Jurkat, Clone E6-1 (cell line): ENCODE data around the gene TOMT.
"Not testable (repeated sequence)": the region's sequence is repeated elsewhere in the genome, so short reads cannot be mapped to it uniquely, and the experiment has no call there.

Experiments
- DNase-seq: peaks from one replicate; pipeline ENCODE4 v3.0.0-alpha.2; 2011; ENCODE audit warnings: low read depth, low spot score
- H3K4me3 ChIP-seq: 2 replicates; pipeline ENCODE4 v1.5.1; 2011; ENCODE audit warnings: mild to moderate bottlenecking, low read length, control low read depth, moderate library complexity

The TOMT gene

DNA sequence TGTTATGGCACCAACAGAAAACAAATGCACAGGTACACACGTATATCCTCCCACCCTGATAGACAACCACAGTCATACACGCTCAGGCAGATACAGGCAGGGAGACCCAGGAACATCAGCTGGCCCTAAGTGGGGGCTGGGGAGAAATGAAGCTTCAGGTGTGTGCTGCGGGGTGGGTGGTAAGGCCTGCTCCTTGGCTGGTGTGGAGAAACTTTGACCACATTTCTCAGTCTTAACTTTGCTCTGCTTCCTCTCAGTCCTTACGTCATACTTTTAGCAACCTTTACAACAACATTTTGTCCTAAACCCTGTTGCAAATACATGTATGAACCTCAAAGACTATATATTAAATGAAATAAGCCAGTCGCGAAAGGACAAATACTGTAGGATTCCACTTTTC lies 13.5 kb downstream of the TOMT start:
- DNase-seq: no peak
- H3K4me3 ChIP-seq: no peak overlapping the region

DNA sequence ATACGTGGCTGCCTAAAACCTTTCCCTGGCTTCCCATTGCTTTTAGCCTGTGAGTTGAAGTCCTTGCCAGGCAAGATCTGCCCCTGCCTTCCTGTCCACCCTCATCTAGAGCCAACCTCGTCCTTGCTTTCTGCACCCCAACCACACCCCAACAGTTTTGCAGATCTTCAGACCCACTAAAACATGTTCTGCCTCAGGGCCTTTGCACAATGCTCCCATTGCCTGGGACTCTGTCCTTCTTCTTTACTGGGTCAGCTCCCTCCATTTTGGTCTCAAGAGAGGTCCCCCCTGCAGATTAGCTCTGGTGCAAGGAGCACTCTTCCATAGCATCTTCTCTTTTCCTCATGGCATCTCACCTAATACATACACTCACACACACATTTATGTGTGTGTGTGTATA lies 15.2 kb downstream of the TOMT start:
- H3K4me3 ChIP-seq: no peak overlapping the region
- DNase-seq: no peak

DNA sequence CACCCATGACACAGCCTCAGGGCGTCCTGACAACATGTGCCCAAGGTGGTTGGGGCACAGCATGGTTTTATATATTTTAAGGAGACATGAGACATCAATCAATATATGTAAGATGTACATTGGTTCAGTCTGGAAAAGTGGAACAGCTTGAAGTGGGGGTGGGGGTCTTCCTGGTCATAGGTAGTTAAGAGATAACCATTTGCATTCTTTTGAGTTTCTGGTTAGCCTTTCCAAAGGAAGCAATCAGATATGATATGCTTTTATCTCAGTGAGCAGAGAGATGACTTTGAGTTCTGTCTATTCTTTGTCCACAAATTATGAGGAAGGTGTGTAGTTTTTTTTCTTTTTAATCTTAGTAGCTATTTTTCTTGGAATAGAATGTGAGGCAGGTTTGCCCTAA lies 16.9 kb downstream of the TOMT start:
- no peak overlapping the region for H3K4me3 ChIP-seq
- no peak for DNase-seq

DNA sequence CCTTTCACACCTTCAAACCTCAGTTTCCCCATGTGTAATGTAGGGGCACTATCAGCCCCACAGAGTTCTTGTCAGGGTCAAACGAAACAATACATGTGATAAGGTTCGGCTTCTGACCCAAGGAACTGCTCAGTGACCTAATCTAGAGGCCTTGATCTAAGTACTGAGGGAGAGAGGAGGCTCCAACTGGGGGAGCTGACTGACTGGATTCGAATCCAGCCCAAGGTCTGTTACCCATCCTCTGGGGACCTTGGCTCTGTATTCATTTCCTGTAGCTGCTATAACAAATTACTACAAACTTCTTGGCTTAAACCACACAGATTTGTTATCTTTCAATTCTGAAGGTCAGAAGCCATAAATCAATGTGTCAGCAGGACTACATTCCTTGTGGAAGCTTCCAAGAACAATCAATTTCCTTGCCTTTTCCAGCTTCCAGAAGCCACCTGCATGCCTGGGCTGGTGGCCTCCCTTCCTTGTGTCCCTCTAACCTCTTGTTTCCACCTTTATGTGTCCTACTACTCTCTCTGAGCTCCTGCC lies 17.5 kb downstream of the TOMT start:
- DNase-seq: no peak

DNA sequence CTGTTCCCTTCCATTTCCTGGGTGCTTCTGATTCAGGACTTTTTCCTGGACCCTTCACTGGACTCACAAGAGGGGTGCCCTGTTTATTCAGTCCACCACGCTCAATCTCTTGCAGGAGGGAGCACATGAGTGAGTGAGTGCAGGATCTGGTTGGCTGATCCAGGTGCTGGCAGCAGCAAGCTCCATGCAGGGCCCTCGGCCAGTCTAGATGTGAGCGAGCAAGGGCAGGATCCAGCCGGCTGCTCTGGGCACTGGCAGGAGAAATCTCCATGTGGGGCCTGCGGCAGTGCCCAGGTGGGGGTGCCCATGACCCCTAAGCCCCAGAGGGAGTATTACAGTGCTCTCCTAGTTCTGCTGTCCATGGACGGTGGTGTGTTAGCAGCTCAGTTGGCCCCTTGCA lies 18.3 kb downstream of the TOMT start:
- H3K4me3 ChIP-seq: no peak overlapping the region
- no peak for DNase-seq

More for the DNA sequence above, 17.5 kb downstream of the TOMT start:
- no peak overlapping the region for H3K4me3 ChIP-seq

DNA sequence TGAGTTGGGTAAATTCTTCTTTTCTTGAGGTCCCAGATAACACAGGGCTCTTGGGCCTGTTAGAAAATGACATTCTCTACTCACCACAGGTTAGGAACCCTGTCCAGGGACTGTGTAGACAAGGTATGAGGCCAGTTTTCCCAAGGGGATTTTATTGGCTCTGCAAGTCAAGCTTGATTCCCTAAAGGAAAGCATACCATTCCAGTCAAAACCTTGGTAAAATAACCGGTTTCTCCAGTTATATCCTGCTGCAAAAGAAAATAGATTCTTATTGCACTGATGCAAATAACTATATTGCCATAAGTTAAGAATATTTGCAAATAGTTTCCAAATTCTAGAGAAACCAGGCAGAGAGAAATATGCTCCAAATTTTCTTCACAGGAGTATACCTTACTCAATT lies 20.2 kb downstream of the TOMT start:
- no peak for DNase-seq

DNA sequence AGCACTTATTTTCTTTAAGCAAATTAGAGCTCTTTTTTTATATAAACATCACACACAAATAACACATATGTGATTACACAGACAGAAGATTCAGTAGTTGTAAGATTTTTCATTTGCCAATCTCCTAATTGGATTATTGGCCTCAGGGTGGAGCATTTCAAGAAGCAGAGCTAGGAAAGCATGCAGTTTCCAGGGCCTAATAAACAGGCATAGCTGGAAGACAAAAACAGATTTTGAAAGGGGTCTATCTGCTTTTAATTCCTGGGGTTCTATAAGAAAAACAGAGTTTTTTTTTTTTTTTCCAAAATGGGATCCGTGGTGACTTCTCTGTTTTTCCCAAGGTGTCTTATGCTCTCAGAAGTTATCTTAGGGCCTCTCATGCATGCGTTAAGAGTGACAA lies 22.2 kb downstream of the TOMT start:
- no peak for DNase-seq
- H3K4me3 ChIP-seq: no peak overlapping the region

More for the DNA sequence above, 20.2 kb downstream of the TOMT start:
- H3K4me3 ChIP-seq: no peak overlapping the region

DNA sequence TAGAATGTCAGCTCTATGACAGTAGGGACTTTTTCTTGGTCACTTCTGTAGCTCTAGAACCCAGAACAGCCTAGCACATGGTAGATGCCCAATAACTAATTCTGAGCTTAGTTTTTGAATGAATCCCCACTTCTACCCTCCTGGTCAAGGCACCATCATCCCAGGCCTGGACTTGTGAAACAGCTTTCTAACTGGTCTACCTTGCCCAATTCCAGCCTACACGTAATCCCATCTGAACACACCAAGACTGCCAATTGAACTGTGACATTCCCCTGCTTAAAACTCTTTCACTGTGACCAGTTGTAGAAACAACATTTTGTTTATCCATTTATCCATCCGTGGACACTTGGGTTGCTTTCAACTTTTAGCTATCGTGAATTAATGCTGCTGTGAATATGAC lies 23.7 kb downstream of the TOMT start:
- no peak overlapping the region for H3K4me3 ChIP-seq
- DNase-seq: no peak

DNA sequence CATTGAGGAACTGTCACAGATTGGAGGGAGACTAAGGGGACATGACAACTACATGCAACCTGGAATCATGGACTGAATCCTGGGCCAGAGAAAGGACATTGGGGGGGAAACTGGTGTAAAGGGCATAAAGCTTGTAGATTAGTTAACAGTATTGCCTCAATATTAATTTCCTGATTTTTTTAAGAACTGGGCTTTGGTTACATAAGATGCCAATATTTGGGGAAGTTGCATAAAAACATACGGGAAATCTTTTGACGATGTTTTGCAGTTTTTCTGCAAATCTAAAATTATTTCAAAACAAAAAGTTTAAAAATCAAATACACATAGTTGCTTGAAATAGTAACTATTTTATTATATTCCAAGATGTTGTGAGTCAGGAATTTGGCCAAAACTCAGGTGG lies 26.9 kb downstream of the TOMT start:
- DNase-seq: no peak
- no peak overlapping the region for H3K4me3 ChIP-seq

DNA sequence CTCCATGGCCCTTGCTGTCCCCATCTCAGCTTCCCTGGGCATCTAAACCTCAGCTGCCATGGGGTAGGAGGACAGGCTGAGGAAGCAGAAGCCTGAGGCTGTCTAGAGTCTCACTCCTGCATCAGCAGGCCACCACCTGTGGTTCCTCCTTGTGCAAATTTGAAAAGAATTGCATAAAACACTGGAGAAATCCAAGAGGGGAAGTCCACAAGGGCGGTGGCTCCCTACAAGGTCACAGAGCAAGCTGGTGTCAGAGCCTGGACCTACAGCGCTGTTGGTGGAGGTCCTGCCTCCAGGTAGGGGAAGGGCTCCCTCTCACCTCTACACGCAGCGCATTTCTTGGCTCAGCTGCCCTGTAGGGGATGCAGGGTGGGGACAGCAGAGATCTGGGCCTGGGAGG lies 29.7 kb downstream of the TOMT start, which contains the start of gene FOLR3:
Gene FOLR3 (plus strand): TSS at position 253 of the 400 bp plus-strand sequence. CDS start 228 bp downstream, outside the sequence.
- not testable (repeated sequence) for DNase-seq, H3K4me3 ChIP-seq

DNA sequence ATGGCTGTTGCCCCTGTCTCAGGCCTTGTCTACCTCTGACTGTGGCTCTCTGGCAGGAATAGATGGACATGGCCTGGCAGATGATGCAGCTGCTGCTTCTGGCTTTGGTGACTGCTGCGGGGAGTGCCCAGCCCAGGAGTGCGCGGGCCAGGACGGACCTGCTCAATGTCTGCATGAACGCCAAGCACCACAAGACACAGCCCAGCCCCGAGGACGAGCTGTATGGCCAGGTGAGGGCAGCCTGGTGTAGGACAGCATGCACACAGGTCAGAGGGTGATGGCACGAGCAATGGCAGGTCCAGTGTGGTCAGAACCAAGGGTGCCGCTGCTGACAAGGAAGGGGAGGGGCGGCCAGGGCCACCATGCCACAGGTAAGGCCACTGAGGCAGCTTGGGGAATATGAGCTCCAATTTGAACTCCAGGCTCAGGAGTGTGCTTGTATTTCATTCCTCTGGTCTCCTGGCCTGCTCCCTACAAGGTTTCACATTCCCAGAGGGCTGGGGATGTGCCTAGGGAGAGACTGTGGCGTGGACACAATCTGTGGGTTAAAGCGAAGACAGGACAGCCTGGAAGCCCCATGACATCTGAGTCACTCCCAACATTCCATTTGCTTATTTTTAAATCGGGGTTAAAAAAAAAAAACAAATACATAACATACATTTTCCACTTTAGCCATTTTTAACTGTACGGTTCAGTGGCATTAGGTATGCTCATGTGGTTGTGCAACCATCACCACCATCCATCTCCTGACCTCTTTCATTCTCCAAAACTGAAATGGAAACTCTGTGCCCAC lies 30.4 kb downstream of the TOMT start:
- no peak for DNase-seq
- H3K4me3 ChIP-seq: no peak overlapping the region

DNA sequence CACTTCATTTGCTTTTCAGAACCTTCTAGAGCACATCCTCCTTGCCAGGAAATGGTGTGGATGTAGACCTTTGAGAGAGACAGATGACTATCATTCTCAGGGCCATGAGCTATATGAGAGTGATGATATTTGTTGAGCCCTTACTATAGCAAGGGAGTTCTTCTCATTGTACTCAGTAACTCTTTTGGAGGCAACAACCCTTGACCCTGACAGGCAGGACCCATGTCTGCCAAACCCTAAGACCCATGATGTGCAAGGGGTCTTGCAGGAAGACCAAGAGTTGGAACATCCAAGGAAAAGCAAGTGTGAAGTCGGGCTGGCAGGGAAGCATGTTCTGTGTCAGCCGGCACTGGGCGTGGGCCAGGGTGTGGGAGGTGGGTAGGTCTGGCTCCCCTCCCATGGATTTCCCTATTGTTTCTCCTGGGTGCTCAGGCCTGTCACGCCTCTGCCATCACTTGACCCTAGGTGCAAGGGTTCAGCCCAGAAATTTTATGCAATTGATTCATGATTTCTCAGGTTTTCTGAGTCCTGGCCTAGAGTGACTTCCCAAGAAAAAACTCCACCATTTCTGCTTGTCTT lies 31.0 kb downstream of the TOMT start:
- DNase-seq: no peak
- H3K4me3 ChIP-seq: no peak overlapping the region

DNA sequence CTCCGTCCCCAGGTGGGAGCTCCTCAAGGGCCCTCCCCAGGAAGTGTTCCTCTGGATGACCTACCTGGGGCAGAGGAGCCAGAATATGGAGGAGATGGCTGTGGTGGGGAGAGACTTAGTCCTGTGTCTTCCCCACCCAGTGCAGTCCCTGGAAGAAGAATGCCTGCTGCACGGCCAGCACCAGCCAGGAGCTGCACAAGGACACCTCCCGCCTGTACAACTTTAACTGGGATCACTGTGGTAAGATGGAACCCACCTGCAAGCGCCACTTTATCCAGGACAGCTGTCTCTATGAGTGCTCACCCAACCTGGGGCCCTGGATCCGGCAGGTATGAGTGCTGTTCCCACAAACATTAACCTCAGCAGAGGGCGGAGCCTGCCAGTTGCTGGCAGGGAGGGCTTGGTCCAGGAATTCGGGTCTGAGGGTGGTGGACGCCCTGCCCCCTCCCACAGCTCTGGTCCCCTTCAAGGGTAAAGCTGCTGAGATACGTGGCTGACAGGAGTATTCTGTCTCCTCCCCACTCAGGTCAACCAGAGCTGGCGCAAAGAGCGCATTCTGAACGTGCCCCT lies 33.2 kb downstream of the TOMT start:
- H3K4me3 ChIP-seq: no peak overlapping the region
- DNase-seq: no peak

DNA sequence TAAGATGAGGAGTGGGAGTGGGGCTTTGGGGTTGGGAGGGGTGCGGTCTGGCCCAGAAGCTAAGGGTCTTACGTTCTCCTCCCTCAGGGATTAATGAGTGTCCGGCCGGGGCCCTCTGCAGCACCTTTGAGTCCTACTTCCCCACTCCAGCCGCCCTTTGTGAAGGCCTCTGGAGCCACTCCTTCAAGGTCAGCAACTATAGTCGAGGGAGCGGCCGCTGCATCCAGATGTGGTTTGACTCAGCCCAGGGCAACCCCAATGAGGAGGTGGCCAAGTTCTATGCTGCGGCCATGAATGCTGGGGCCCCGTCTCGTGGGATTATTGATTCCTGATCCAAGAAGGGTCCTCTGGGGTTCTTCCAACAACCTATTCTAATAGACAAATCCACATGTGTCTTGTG lies 33.8 kb downstream of the TOMT start:
- no peak for DNase-seq

DNA sequence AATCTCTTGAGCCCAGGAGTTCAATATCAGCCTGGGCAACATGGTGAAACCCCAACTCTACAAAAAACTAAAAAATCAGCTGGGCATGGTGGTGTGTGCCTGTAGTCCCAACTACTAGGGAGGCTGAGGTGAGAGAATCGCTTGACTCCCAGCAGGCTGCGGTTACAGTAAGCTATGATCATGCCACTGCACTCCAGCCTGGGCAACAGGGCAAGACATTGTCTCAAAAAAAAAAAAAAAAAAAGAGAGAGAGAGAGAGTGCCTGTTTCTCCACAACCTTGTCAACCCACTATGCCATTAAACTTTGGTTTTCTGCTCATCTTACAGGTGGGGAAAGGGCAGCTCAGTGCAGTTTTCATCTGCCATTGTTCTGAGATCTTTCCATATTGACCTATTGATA lies 34.9 kb downstream of the TOMT start:
- H3K4me3 ChIP-seq: no peak overlapping the region
- DNase-seq: no peak

More for the DNA sequence above, 33.8 kb downstream of the TOMT start:
- H3K4me3 ChIP-seq: no peak overlapping the region

DNA sequence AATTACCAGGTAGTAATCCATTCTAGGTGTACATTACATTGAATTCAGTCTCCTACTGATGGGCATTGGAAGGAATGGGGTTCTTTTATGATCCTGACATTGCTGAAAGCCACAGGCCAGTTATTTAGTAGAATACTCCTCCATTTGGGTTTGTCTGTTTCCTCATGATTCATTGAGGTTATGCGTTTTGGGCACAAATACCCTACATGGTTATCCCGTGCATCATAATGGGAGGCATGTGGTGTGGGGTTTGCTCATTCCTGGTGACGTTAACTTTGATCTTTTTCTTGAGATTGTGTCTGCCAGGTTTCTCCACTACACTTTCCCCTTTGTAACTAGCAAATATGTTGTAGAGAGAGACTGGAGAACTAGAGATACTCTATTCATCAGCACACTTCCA lies 35.3 kb downstream of the TOMT start:
- H3K4me3 ChIP-seq: no peak overlapping the region
- DNase-seq: no peak

DNA sequence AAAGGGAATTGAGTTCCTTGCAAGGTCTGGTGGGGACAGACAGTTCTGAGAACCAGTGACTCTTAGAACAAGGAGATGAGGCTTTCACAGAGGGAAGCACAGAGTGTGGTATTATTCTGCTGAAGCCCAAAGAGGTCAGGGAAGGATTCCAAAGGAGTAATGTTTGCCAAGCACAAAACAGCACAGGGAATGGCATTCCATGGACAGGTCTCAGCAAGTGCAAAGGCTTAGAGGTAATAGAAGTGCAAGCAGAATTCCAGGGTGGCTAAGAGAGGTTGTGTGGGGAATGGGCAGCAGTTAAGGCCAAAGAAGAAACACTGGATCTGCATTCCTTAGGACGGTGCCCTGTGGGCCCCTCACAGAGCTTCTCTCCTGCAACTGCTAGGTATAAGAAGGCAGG lies 36.4 kb downstream of the TOMT start:
- not testable (repeated sequence) for DNase-seq, H3K4me3 ChIP-seq

DNA sequence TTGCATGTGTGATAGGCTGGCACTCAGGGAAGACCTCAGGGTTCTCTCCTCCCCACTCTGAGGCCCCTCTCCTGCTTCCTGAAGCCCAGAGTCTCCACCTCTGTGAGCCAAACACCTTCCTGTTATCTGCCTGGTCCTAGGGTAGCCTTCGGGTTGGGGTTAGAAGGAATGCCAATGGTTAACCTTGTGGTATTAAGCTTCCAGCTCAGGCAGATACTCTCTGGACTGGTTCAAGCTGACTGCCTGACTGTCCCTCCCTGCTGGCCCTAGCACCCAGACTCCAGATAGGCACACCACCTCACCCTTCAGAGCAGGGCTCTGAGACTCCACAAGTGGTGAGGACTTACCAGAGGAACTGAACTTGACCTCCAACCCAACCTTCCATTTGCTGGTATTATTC lies 36.8 kb downstream of the TOMT start:
- not testable (repeated sequence) for H3K4me3 ChIP-seq, DNase-seq

DNA sequence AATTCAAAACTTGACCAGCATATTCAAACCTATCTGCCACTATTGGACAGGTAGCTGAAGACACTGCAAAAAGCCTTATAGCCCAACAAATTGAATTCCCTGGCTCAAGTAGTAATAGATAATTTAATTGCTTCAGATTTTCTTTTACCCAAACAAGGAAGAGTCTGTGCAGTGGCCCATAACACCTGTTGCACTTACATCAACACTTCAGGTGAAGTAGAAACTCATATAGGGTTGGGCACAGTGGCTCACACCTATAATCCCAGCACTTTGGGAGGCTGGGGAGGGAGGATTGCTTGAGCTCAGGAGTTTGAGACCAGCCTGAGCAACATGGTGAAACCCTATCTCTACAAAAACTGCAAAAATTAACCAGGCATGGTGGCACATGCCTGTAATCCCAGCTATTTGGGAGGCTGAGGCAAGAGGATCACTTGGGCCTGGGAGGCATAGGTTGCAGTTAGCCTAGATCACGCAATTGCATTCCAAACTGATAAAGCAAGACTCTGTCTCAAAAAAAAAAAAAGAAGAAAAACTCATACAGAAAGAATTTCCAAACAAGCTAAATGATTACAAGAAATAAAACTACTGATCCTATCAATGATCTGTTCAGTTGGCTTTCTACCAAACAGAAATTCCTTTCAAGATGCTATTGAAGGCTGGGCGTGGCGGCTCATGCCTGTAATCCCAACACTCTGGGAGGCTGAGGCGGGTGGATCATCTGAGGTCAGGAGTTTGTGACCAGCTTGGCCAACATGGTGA lies 39.3 kb downstream of the TOMT start:
- no peak overlapping the region for H3K4me3 ChIP-seq
- DNase-seq: no peak

DNA sequence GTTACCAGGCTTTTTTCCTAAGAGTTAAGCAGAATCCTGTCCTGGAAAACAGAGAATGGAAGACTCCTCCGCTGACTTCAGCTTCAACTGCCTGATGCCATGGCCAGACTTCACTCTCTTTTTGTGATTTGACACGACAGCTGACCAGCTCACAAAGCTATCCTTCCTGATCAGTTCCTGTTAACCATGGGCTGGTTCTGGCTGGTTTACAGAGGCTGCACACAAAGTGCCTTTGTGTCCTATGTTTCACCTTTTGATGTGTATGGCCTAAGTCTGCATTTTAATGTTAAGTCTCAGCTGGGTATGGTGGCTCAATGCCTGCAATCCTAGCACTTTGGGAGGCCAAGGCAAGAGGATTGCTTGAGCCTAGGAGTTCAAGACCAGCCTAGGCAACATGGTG lies 40.9 kb downstream of the TOMT start:
- DNase-seq: no peak
- no peak overlapping the region for H3K4me3 ChIP-seq
